Measurements from ENCODE around the gene PHETA2.
A peak's percentile ranks its signal among the peaks of the same experiment; 100 is the strongest.
"Not testable (repeated sequence)": the region's sequence is repeated elsewhere in the genome, so short reads cannot be mapped to it uniquely, and the experiment has no call there.

Gene PHETA2

DNA sequence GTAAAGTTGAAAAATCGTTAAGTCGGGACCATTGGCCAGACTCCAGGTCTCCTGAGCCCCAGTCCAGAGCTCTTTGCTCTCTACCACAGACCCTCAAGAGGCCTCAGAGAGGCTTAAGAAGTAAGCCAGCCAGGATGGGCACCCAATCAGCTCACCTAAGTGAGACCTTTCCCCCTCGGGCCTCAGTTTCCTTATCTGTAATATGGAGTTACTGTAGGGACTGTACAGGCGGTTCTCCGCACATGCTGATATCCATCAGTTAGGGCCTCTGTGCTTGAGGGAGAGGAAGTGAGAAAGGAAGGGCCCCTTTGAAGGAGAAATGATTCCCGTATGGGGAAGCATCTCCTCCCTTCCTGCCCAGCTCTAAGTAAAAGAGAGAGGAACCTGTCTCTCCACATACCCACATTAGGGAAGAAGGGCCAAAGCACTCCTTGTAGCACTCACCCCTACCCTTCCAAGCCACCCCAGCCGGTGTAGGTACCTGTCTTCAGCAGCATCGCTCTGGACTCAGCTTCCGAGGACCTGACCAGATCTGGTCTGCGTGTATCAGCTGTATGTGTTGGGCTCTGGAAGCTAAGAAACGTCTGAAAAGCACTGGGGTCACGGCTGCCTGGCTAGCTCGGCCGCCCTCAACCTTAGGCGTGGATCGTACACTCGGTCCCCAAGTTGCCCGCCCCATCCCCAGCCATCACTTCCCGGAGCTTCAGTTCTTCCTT, 4.1 kb upstream of the PHETA2 start:
- DNase-seq (ENCODE audit: low read depth in 2 of 2, low spot score in 1 of 2): no peak

GRCh38 chr22:42070517-42071422, 3.3 kb upstream of the PHETA2 start, which contains the start of gene NAGA:
TSS of gene NAGA (minus strand) at chr22:42070812. CDS start at chr22:42070297, 515 bp downstream.
- DNase-seq (ENCODE audit: low read depth in 2 of 2, low spot score in 1 of 2): peak; percentile 69 to 81

GRCh38 chr22:42071508-42071907, 2.5 kb upstream of the PHETA2 start:
- not testable (repeated sequence) for DNase-seq (ENCODE audit: low read depth in 2 of 2, low spot score in 1 of 2)

DNA sequence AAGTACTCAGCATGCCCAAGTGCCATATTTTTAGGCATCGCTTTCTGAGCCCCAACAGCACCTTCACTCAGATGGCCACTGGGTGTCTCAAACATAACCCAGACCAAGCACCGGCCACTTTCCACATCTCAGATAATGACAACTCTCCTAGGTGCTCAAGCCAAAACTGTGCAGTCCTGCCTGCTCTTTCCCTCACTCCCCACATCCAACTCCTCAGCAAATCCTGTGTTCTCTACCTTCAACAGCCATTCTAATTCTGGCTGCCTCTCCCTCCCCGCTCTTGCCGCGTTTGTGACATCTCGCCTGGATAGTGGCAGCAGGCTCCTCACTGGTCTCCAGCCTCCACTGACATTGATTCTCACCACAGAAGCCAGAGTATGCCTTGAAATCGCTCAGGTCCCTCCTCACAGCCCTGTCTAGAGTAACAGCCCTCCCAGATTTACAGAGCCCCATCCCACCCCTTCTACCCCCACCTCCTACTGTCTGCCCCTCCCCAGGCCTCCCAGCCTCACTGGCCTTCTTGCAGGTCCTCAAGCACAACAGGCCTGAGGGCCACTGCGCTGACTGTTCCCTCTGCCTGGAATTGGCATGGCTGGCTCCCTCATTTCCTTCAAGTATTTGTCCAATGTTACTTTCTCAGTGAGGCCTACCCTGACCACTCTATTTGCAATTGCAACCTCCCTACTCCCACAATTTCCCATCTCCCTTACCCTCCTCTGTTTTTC, 1.3 kb upstream of the PHETA2 start:
- no peak for DNase-seq (ENCODE audit: low read depth in 2 of 2, low spot score in 1 of 2)

GRCh38 chr22:42073621-42074041, 417 bp upstream of the PHETA2 start:
- no peak for DNase-seq (ENCODE audit: low read depth in 2 of 2, low spot score in 1 of 2)

GRCh38 chr22:42074846-42075676, 1.0 kb downstream of the PHETA2 start:
- DNase-seq (ENCODE audit: low read depth in 2 of 2, low spot score in 1 of 2): no peak

- DNase-seq (ENCODE audit: low read depth in 2 of 2, low spot score in 1 of 2): no peak
Observed at GRCh38 chr22:42076764-42077485, 2.9 kb downstream of the PHETA2 start.

GRCh38 chr22:42077486-42078125, 3.6 kb downstream of the PHETA2 start:
- DNase-seq (ENCODE audit: low read depth in 2 of 2, low spot score in 1 of 2): no peak

DNA sequence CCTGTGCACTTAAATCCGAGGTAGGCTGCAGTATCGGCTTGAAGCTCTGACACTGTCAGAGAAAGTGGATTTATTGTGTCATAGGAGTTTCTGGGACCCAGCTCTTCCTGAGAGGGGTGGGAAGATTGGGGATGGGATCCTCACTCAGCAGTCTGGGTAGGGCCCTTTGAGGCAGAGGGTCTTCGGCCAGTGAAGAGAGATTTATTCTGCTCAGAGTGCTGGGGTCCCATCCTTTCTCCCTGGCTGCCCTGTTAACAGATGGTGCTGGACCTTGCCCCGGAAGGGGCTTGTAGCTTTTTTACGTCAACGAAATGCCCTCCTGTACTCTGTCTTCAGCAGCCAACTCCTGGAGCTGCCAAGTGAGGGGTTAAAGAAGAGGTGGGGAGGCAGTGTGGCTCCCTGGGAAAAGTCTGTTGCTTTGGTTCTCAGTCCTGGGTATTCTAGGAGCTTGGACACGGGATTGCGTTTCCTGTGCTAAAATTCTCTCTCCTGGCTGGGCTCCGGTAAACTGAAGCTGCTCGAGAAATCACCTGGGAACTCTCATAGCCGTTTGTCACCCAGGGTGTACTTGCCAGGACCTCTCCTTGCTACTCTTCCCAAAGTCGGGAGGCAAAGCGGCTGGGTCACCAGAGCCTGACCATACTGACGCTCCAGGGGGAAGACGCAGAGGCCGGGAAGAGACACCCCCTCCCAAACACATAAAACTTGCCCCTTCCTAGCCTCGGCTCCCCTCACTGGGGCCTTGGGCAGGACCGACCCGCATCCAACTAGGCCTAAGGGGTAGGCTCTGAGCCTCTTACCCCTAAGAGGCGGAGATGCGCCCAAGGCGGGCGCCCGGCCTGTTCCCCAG, 4.6 kb downstream of the PHETA2 start:
- no peak for DNase-seq (ENCODE audit: low read depth in 2 of 2, low spot score in 1 of 2)

DNA sequence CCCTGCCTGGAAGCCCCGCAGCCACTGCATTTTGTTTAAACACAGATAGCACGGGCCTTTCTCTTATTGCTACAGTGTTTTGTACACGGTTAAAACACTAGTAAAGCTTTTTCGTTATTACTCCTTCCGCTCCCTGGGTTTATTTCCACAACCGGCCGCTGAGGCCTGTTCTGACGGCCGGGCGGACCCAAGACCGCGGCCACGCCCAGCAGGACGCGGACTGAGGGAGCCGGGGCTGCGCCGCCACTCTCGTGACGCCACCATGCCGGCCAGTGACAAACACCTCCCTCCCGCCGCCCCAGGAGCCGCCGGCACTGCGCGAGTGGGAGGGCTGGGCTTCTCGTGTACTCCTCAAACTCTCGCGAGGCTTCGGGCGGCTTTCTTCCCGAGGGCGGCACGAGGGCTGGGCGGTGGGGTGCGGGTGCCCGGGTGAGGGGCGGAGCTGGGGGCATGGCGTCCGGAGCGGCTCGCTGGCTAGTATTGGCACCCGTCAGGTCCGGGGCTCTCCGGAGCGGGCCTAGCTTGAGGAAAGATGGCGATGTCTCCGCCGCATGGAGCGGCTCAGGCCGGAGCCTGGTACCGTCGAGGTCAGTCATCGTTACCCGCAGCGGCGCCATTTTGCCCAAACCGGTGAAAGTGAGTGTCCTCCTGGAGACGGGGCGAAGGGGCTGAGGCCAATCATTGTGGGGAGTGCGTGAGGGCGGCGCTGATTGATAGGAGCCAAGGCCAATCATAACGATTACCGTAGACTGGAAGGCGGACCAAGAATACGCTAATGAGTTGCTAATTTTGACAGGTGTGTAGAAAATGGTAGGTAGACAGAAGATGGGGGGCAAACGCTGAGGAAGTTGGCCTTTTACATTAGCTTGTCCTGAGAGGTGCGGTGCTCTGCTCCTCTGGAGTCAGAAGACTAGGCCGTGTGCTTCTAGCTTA, 5.5 kb downstream of the PHETA2 start, which contains the start of gene SMDT1:
SMDT1 (plus strand) TSS at position 382 of the 933 bp plus-strand sequence; CDS start at position 451, 69 bp downstream.
- peak; percentile 97 for DNase-seq (ENCODE audit: low read depth in 2 of 2, low spot score in 1 of 2)

GRCh38 chr22:42080287-42080686, 6.2 kb downstream of the PHETA2 start:
- no peak for DNase-seq (ENCODE audit: low read depth in 2 of 2, low spot score in 1 of 2)

DNA sequence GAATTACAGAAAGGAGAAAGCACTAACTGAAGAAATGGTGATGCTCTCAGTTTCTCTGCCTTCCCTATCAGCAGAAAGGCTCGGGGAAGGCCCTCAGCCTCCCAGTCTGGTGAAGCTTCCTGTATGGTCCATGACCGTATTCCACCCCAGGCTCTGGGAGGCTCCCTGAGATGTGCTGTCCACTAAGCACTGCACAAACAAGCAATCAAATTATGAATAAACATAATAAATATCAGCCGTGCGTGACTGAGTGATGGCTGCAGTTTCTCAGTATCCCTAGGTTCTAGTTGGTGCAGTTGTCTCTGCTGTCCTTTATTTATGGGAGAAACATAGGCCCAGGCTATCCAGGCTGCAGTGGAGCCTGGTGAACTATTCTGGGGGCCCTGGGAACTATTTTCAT, 9.1 kb downstream of the PHETA2 start:
- no peak for DNase-seq (ENCODE audit: low read depth in 2 of 2, low spot score in 1 of 2)

GRCh38 chr22:42084874-42085273, 10.8 kb downstream of the PHETA2 start:
- DNase-seq (ENCODE audit: low read depth in 2 of 2, low spot score in 1 of 2): no peak

- DNase-seq (ENCODE audit: low read depth in 2 of 2, low spot score in 1 of 2): no peak
Observed at GRCh38 chr22:42086051-42086450, 12.0 kb downstream of the PHETA2 start.

GRCh38 chr22:42090596-42091454, 16.8 kb downstream of the PHETA2 start, which contains the start of gene NDUFA6:
TSS of gene NDUFA6 (minus strand) at chr22:42090772. CDS start at chr22:42090744, 28 bp downstream.
- peak; percentile 91 to 97 for DNase-seq (ENCODE audit: low read depth in 2 of 2, low spot score in 1 of 2)

DNA sequence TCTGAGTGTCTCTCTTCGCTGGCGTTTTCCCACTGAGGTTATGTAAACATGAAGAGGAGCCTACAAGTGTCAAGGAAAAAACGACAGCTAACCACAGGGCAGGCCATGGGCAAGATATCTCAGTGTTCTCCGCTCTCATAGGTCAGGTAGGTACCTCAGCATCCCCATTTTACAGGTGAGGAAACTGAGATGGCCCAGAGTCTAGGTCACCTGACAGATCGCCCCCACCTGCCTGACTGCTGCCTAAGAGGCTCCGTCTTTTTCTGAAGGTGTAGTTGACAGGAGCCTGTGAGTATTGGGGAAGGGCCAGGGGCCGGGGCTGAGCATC, 17.4 kb downstream of the PHETA2 start:
- DNase-seq (ENCODE audit: low read depth in 2 of 2, low spot score in 1 of 2): no peak
